Effector memory CD4-positive, alpha-beta T cell (primary cell): ENCODE results near the gene LYRM9.

Experiments used
- DNase-seq, 3 donors: peaks; one replicate each; pipeline ENCODE4 v3.0.0-alpha.2; 2020
- H3K27ac ChIP-seq: 2 replicates; pipeline ENCODE4 v1.7.0; 2013; ENCODE audit warnings: mild to moderate bottlenecking, low read length, moderate library complexity; ENCODE audit not compliant: insufficient read depth, poor library complexity, severe bottlenecking
- H3K27me3 ChIP-seq: replicated peaks from 2 replicates; pipeline ENCODE4 v1.7.0; 2013; ENCODE audit warnings: mild to moderate bottlenecking, low read length; ENCODE audit not compliant: insufficient read depth, control insufficient read depth, poor library complexity, severe bottlenecking
- H3K36me3 ChIP-seq: 2 replicates; pipeline ENCODE4 v1.7.0; 2013; ENCODE audit warnings: mild to moderate bottlenecking, low read length, moderate library complexity; ENCODE audit not compliant: control insufficient read depth, insufficient read depth
- H3K4me1 ChIP-seq: 2 replicates; pipeline ENCODE4 v1.7.0; 2013; ENCODE audit warnings: low read length, mild to moderate bottlenecking; ENCODE audit not compliant: control insufficient read depth, insufficient read depth, poor library complexity, severe bottlenecking
- H3K4me3 ChIP-seq: 2 replicates; pipeline ENCODE4 v1.7.0; 2013; ENCODE audit warnings: low read length, low read depth, mild to moderate bottlenecking; ENCODE audit not compliant: insufficient read depth, poor library complexity, severe bottlenecking
- H3K9me3 ChIP-seq: 2 replicates; pipeline ENCODE4 v1.7.0; 2013; ENCODE audit warnings: mild to moderate bottlenecking, low read length, moderate library complexity; ENCODE audit not compliant: control insufficient read depth

LYRM9 gene

GRCh38 chr17:27879987-27880608 lies 13.1 kb downstream of the LYRM9 start:
- no peaks in the 10 kb centered on the region for H3K9me3 ChIP-seq
- H3K4me3 ChIP-seq: no peak overlapping the region
- peak; percentile 27 to 45 (median 34) for DNase-seq
- H3K27ac ChIP-seq: no peak overlapping the region
- H3K4me1 ChIP-seq: no peaks in the 10 kb centered on the region
- no peaks in the 10 kb centered on the region for H3K27me3 ChIP-seq
- no peaks in the 10 kb centered on the region for H3K36me3 ChIP-seq

GRCh38 chr17:27878776-27879562 lies 14.2 kb downstream of the LYRM9 start:
- Histone ChIP-seq H3K36me3 (no peaks in the 10 kb centered on the region), H3K27ac (no peak overlapping the region), H3K9me3 (no peaks in the 10 kb centered on the region), H3K4me1 (no peaks in the 10 kb centered on the region), H3K27me3 (no peaks in the 10 kb centered on the region), H3K4me3 (no peak overlapping the region)
- DNase-seq: no peak

DNA sequence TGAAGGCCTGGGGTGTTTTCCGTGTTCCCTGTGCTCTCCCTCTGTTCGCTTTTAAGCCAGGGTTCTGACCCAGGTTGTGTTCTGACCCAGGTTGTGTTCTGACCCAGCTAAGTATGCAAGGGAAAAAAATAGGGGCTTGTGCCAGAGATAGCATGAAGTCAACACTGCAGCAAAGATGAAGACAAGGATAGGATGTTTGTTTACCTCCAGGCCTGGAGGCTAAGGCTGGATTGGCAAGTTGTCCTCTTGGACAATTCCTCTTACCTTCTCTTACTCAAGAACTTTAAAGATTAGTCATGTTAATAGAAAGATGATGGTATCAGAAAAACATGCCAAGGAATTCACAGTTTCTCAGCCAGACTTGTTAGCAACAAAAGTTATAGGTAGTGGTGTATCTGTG lies 19.4 kb downstream of the LYRM9 start:
- no peak overlapping the region for H3K4me3 ChIP-seq
- H3K27ac ChIP-seq: no peak overlapping the region
- H3K4me1 ChIP-seq: no peaks in the 10 kb centered on the region
- no peaks in the 10 kb centered on the region for H3K36me3 ChIP-seq
- no peaks in the 10 kb centered on the region for H3K27me3 ChIP-seq
- H3K9me3 ChIP-seq: no peaks in the 10 kb centered on the region
- DNase-seq: no peak

- H3K36me3 ChIP-seq: no peaks in the 10 kb centered on the region
- no peaks in the 10 kb centered on the region for H3K4me1 ChIP-seq
- H3K27ac ChIP-seq: no peak overlapping the region
- H3K27me3 ChIP-seq: no peaks in the 10 kb centered on the region
- DNase-seq: no peak
- no peak overlapping the region for H3K4me3 ChIP-seq
- H3K9me3 ChIP-seq: no peaks in the 10 kb centered on the region
Observed at GRCh38 chr17:27873211-27873610, 20.0 kb downstream of the LYRM9 start.

DNA sequence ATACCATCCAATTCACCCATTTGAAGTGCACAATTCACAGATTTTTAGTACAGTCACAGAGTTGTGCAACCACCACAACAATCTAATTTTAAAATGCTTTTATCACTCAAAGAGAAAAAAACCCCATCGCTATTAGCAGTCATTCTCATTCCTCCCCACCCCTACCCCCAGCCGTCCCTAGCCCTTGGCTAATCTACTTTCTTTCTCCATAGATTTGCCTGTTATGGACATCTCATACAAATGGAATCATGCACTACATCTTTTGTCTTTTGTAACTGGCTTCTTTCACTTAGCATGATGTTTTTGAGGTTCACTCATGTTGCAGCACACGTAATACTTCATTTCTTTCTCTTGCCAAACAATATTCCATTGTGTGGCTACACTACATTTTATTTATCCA lies 20.4 kb downstream of the LYRM9 start:
- no peak for DNase-seq
- H3K36me3 ChIP-seq: no peaks in the 10 kb centered on the region
- H3K27ac ChIP-seq: no peak overlapping the region
- no peaks in the 10 kb centered on the region for H3K27me3 ChIP-seq
- no peaks in the 10 kb centered on the region for H3K9me3 ChIP-seq
- no peaks in the 10 kb centered on the region for H3K4me1 ChIP-seq
- H3K4me3 ChIP-seq: no peak overlapping the region

GRCh38 chr17:27871407-27871806 lies 21.8 kb downstream of the LYRM9 start:
- Histone ChIP-seq H3K27me3 (no peaks in the 10 kb centered on the region), H3K36me3 (no peaks in the 10 kb centered on the region), H3K9me3 (no peaks in the 10 kb centered on the region), H3K27ac (no peak overlapping the region), H3K4me3 (no peak overlapping the region), H3K4me1 (no peaks in the 10 kb centered on the region)
- DNase-seq: no peak

DNA sequence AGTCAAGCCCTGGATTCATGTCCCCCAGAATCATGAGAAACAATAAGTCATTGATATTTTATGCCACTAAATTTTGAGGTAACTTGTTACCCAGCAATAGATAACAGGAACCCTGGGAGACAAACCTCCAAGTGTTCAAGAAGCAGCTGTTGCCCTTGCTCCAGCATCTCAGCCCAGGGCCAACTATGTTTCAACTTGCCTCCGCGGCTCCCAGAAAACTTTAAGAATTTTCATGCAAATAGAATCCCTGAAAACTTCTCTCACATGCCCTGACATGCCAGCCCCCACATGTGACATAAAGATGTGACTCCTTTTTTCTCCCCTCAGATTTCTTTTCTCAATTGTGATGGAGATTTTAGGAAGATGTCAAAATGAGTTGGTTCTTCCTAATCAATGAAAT lies 22.8 kb downstream of the LYRM9 start:
- Histone ChIP-seq H3K36me3 (no peaks in the 10 kb centered on the region), H3K4me3 (no peak overlapping the region), H3K9me3 (no peaks in the 10 kb centered on the region), H3K27me3 (no peaks in the 10 kb centered on the region), H3K4me1 (no peaks in the 10 kb centered on the region), H3K27ac (no peak overlapping the region)
- no peak for DNase-seq

- Histone ChIP-seq H3K4me1 (no peaks in the 10 kb centered on the region), H3K36me3 (no peaks in the 10 kb centered on the region), H3K4me3 (no peak overlapping the region), H3K27ac (no peak overlapping the region), H3K27me3 (no peaks in the 10 kb centered on the region), H3K9me3 (no peaks in the 10 kb centered on the region)
- no peak for DNase-seq
Observed at GRCh38 chr17:27868565-27868964, 24.6 kb downstream of the LYRM9 start.

DNA sequence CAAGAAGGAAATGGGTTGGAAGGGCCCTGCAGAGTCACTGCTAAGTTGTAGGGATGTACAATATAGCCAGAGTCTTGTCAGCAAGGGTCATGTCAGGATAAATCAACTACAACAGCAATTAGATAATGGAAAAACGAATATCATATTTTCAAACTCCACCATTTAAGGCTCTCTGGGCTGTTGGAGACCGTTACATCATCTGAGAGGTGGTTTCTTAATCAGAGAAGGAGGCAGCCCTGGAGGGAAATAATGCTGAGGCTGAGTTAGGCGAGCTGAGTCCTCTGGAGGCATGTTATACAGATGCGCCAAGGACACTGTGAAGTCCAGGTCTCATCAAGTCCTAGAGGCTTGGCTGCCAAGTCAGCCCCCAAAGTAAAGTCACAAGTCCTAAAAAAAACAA lies 30.3 kb downstream of the LYRM9 start:
- Histone ChIP-seq H3K36me3 (no peaks in the 10 kb centered on the region), H3K27ac (no peak overlapping the region), H3K27me3 (no peaks in the 10 kb centered on the region), H3K9me3 (no peaks in the 10 kb centered on the region), H3K4me1 (no peaks in the 10 kb centered on the region), H3K4me3 (no peak overlapping the region)
- DNase-seq: no peak

- DNase-seq: no peak
- Histone ChIP-seq H3K36me3 (no peaks in the 10 kb centered on the region), H3K9me3 (no peaks in the 10 kb centered on the region), H3K4me3 (no peak overlapping the region), H3K27ac (no peak overlapping the region), H3K4me1 (no peaks in the 10 kb centered on the region), H3K27me3 (no peaks in the 10 kb centered on the region)
Observed at GRCh38 chr17:27862004-27862403, 31.2 kb downstream of the LYRM9 start.
